Endothelial cell of umbilical vein (primary cell): Measurements from ENCODE around the gene PRXL2A.

Experiments
- CTCF ChIP-seq, 2 donors: IDR thresholded peaks; 1 replicate in 1 of 2; 2 replicates in 1 of 2; pipeline ENCODE4 v1.5.1; 2011; ENCODE audit warnings: low read length in 2 of 2, mild to moderate bottlenecking in 2 of 2, moderate library complexity in 2 of 2, control low read depth in 1 of 2, inconsistent platforms in 1 of 2, low read depth in 1 of 2; ENCODE audit not compliant: insufficient read depth in 1 of 2; ENCODE audit errors: extremely low read depth in 1 of 2
- EZH2 ChIP-seq: IDR thresholded peaks from 2 replicates; pipeline ENCODE4 v1.6.1; 2012; ENCODE audit warnings: borderline replicate concordance, low read depth, mild to moderate bottlenecking, moderate library complexity, low read length, inconsistent platforms; ENCODE audit not compliant: severe bottlenecking
- MYC ChIP-seq: IDR thresholded peaks from one replicate; pipeline ENCODE4 v1.6.1; 2011; ENCODE audit warnings: mild to moderate bottlenecking, low read depth, low read length
- POLR2A ChIP-seq: IDR thresholded peaks from 2 replicates; pipeline ENCODE4 v1.6.1; 2012; ENCODE audit warnings: low read depth, mild to moderate bottlenecking, control low read depth, low read length
- POLR2AphosphoS5 ChIP-seq: IDR thresholded peaks from 2 replicates; pipeline ENCODE4 v1.6.1; 2012; ENCODE audit warnings: low read depth, mild to moderate bottlenecking, control low read depth, low read length, moderate library complexity; ENCODE audit not compliant: insufficient read depth

- TF ChIP-seq CTCF (IDR thresholded peaks at IDR 0.05; ENCODE audit: extremely low read depth in 1 of 2, insufficient read depth in 1 of 2, low read depth in 1 of 2, low read length in 2 of 2) (no peak), POLR2A (no peak), POLR2AphosphoS5 (peak; percentile 5), MYC (no peak), EZH2 (no peak)
These were observed 62.6 kb downstream of the PRXL2A start for GRCh38 chr10:80471001-80471400.
